Measurements from ENCODE around the gene SLC29A4. TPM values are rescaled to one million over a fixed set of nuclear protein-coding genes. Genes with fewer than 3 reads are reported as not detected.

SLC29A4 gene
- polyA plus RNA-seq, 1 donor: 22.7 TPM

- no peaks in the 10 kb centered on the region for H3K9me3 ChIP-seq (ENCODE audit: control insufficient read depth, low read depth, low read length)
- H3K27ac ChIP-seq (ENCODE audit: low read length): no peak overlapping the region
- no CpG with 5 or more reads among the region's 35 CpGs for WGBS (ENCODE audit: insufficient coverage, low lambda C conversion rate)
- peaks cover 59% of the 10 kb centered on the region for H3K36me3 ChIP-seq (ENCODE audit: control insufficient read depth, insufficient read depth, low read length)
- DNase-seq: no peak
- no peaks in the 10 kb centered on the region for H3K27me3 ChIP-seq (ENCODE audit: control insufficient read depth, insufficient read depth, low read length)
- no peak overlapping the region for H3K4me3 ChIP-seq (ENCODE audit: low read length)
- H3K4me1 ChIP-seq (ENCODE audit: control insufficient read depth, insufficient read depth, low read length): peaks cover 26% of the 10 kb centered on the region
Measured at GRCh38 chr7:5351507-5352265, 68.9 kb downstream of the SLC29A4 start.

- Histone ChIP-seq H3K27me3 (ENCODE audit: control insufficient read depth, insufficient read depth, low read length) (no peaks in the 10 kb centered on the region), H3K4me1 (ENCODE audit: control insufficient read depth, insufficient read depth, low read length) (peaks cover 26% of the 10 kb centered on the region), H3K27ac (ENCODE audit: low read length) (no peak overlapping the region), H3K9me3 (ENCODE audit: control insufficient read depth, low read depth, low read length) (no peaks in the 10 kb centered on the region), H3K4me3 (ENCODE audit: low read length) (no peak overlapping the region), H3K36me3 (ENCODE audit: control insufficient read depth, insufficient read depth, low read length) (peaks cover 65% of the 10 kb centered on the region)
- no CpG with 5 or more reads among the region's 19 CpGs for WGBS (ENCODE audit: insufficient coverage, low lambda C conversion rate)
- no peak for DNase-seq
Measured at GRCh38 chr7:5352440-5353010, 69.8 kb downstream of the SLC29A4 start.

DNA sequence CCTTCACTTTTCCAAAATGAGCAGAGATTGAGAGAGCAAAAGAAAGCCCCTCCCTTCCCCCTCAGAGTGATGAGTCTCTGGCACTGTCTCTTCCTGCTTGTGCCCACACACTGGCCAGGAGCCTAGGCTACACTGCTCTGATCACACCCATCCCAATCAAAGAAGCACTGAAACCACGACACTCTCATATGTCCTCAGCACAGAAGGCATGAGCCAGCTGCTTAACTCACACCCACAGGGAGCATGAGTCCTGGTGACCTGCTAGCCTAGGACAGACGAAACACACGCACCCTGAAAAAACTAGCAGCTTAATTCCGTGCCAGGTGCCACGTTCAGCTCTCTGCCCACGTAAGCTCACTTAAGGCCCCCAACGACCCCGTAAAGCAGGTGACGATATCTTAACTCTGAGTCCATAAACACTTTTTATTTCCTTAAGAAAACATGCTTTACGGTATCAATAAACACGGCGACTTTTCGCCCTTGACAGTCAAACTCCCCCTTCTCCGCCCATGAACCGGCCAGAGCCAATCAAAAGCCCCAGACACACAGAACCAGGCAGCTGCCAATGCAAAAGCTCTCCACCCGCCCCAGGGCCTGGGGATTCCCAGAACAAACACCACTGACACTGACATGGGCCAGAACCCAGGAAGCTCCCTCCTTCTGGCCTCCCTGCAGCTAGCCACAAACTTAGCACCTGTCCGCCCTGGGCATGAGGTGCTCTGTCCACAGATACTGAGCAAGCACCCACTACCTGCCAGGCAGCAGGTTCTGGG lies 71.9 kb downstream of the SLC29A4 start:
- 0% methylated on average over 1 of the region's 17 CpGs for WGBS (ENCODE audit: insufficient coverage, low lambda C conversion rate)
- Histone ChIP-seq H3K9me3 (ENCODE audit: control insufficient read depth, low read depth, low read length) (no peaks in the 10 kb centered on the region), H3K27me3 (ENCODE audit: control insufficient read depth, insufficient read depth, low read length) (no peaks in the 10 kb centered on the region), H3K36me3 (ENCODE audit: control insufficient read depth, insufficient read depth, low read length) (peaks cover 76% of the 10 kb centered on the region), H3K4me3 (ENCODE audit: low read length) (no peak overlapping the region), H3K27ac (ENCODE audit: low read length) (peak overlapping the region; percentile 52), H3K4me1 (ENCODE audit: control insufficient read depth, insufficient read depth, low read length) (peaks cover 26% of the 10 kb centered on the region)
- peak; percentile 58 to 79 for DNase-seq

Other genes starting within 250 kb of the SLC29A4 start
- 13.7 TPM for gene RBAK, start 237.1 kb upstream of the SLC29A4 start, polyA plus RNA-seq
- 44.7 TPM for gene WIPI2, start 92.7 kb upstream of the SLC29A4 start, polyA plus RNA-seq
- 78.4 TPM for gene TNRC18, start 140.9 kb downstream of the SLC29A4 start, polyA plus RNA-seq
- gene FBXL18, start 230.9 kb downstream of the SLC29A4 start, polyA plus RNA-seq: 2.8 TPM
- gene ACTB, start 247.7 kb downstream of the SLC29A4 start, polyA plus RNA-seq: 2,766 TPM

Data from large intestine (tissue), 3 donors.